ENCODE results near the gene RALGAPA2.

The RALGAPA2 gene

DNA sequence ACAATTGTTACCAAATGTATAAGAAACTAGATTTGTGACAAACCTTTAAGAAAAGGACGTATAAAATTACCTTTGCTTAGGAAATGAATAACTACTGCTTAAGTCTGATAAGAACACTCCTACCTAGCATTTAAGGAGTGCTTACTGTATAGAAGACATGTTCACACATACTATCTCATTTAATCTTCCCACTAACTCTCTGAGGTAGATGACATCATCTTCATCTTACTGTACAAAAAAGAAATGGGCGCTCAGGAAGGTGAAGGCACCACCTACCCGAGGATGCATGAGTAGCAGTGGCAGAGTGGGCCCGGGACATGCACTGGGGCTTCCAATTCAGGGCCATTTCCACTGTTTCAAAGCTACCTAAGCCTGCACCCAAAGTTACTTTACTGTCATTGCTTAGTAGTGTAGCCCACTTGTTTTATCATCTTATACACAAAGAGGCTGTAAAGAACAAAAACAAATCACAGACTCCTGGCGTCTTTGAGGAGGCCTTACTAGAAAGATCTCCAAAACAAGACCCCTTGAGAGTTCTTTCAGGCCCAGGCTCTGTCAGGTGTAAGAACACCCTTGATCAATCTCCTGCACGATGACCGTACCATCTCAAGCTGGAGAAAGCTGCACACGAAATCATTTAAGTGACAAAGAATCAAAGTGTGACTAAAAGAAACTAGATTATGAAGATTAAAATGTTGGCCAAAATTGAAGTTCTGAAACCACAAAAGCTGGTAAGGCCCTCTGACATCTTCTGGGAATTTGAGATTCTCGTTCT is 216.5 kb downstream of the RALGAPA2 start:
- no peaks in the 10 kb centered on the region for H3K9me3 ChIP-seq (ENCODE audit: low read length)

DNA sequence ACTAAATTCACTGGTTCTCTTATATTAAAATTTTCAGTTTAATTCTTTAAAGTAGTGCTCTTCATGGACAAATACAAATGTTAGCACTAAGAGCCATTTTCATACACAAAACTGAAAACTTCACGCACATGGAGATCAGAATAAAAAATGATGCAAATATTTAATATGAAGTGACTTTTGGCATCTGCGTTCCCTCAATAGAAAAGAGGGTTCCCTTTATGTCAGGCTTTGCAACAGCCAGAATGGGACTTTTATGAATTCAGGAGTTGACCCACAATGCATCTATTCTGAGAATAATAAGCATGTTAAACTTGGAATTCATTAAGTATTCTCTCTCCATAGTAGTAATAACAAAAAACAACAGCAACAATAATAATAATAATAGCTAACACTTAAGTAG is 218.7 kb downstream of the RALGAPA2 start:
- Histone ChIP-seq H3K79me2 (ENCODE audit: insufficient read depth, low read length) (no peaks in the 10 kb centered on the region), H4K20me1 (ENCODE audit: insufficient read depth, low read length) (no peaks in the 10 kb centered on the region), H3K27ac (ENCODE audit: low read depth, low read length, poor library complexity, severe bottlenecking) (no peak overlapping the region), H3K4me1 (ENCODE audit: insufficient read depth, low read length, severe bottlenecking) (peaks cover 29% of the 10 kb centered on the region), H3K36me3 (ENCODE audit: insufficient read depth, low read length) (no peaks in the 10 kb centered on the region), H3F3A (ENCODE audit: insufficient read depth, low read length) (no peaks in the 10 kb centered on the region), H3K4me2 (ENCODE audit: low read length) (no peak overlapping the region), H3K9me3 (ENCODE audit: low read length) (no peaks in the 10 kb centered on the region), H2AFZ (ENCODE audit: low read length) (no peak overlapping the region), H3K27me3 (ENCODE audit: insufficient read depth, low read length) (no peaks in the 10 kb centered on the region), H3K9me2 (ENCODE audit: low read depth, low read length) (no peaks in the 10 kb centered on the region), H3K9ac (ENCODE audit: low read length) (no peak overlapping the region), H3K4me3 (ENCODE audit: low read depth, low read length, poor library complexity, severe bottlenecking) (no peak overlapping the region)
- no peak for TF ChIP-seq EZH2 (IDR thresholded peaks at IDR 0.05; ENCODE audit: borderline replicate concordance, low read length)
- TF ChIP-seq, protein P1, sequence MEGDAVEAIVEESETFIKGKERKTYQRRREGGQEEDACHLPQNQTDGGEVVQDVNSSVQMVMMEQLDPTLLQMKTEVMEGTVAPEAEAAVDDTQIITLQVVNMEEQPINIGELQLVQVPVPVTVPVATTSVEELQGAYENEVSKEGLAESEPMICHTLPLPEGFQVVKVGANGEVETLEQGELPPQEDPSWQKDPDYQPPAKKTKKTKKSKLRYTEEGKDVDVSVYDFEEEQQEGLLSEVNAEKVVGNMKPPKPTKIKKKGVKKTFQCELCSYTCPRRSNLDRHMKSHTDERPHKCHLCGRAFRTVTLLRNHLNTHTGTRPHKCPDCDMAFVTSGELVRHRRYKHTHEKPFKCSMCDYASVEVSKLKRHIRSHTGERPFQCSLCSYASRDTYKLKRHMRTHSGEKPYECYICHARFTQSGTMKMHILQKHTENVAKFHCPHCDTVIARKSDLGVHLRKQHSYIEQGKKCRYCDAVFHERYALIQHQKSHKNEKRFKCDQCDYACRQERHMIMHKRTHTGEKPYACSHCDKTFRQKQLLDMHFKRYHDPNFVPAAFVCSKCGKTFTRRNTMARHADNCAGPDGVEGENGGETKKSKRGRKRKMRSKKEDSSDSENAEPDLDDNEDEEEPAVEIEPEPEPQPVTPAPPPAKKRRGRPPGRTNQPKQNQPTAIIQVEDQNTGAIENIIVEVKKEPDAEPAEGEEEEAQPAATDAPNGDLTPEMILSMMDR (IDR thresholded peaks at IDR 0.05; ENCODE audit: low read length) = no peak

More for the DNA sequence above, 216.5 kb downstream of the RALGAPA2 start:
- H3K9ac ChIP-seq (ENCODE audit: low read length) = no peak overlapping the region
- H3K27me3 ChIP-seq (ENCODE audit: insufficient read depth, low read length) = no peaks in the 10 kb centered on the region
- no peak overlapping the region for H3K27ac ChIP-seq (ENCODE audit: low read depth, low read length, poor library complexity, severe bottlenecking)
- no peak for TF ChIP-seq EZH2 (IDR thresholded peaks at IDR 0.05; ENCODE audit: borderline replicate concordance, low read length)
- TF ChIP-seq, protein P1 (IDR thresholded peaks at IDR 0.05; ENCODE audit: low read length) = no peak
- no peaks in the 10 kb centered on the region for H3K36me3 ChIP-seq (ENCODE audit: insufficient read depth, low read length)
- no peaks in the 10 kb centered on the region for H4K20me1 ChIP-seq (ENCODE audit: insufficient read depth, low read length)
- no peak overlapping the region for H3K4me3 ChIP-seq (ENCODE audit: low read depth, low read length, poor library complexity, severe bottlenecking)
- peaks cover 7% of the 10 kb centered on the region for H3K4me1 ChIP-seq (ENCODE audit: insufficient read depth, low read length, severe bottlenecking)
- no peaks in the 10 kb centered on the region for H3F3A ChIP-seq (ENCODE audit: insufficient read depth, low read length)
- H3K79me2 ChIP-seq (ENCODE audit: insufficient read depth, low read length) = no peaks in the 10 kb centered on the region
- no peaks in the 10 kb centered on the region for H3K9me2 ChIP-seq (ENCODE audit: low read depth, low read length)
- H3K4me2 ChIP-seq (ENCODE audit: low read length) = no peak overlapping the region
- H2AFZ ChIP-seq (ENCODE audit: low read length) = no peak overlapping the region

DNA sequence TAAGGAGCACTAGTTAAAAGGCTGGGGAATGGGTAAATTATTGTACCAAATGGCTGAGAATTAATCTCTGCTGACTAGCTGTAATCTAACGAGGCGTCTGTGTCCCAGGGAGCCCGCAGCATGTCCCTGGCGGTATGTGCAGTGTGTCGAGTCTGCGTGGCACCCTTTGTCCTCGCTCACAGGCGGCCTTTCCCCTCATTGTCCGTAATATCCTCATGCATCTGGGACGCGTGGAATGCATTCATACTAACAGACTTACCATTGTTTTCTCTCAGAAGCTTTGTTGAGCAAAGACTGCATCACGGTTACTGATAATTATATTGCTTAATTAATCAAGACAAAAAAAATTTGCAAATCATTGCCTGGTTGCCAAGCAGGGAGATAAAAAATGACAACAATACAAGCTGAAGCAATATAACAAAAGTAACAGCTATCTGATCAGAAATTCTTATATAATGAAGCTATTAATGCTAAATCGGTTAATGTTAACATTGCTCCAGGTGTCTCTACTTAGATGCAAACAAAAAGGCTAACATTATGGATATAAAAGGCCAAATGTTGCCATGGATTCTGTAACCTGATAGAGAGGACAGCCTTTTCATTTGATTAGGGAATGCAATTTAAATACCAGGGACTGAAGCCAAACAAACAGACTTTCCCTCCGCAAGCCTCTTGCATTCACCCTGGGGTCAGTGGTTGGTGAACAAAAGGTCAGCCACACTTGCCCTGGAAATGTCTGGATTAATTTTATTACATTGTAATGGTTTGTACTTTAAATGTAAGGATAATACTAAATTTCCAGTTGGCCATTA is 219.7 kb downstream of the RALGAPA2 start:
- H3F3A ChIP-seq (ENCODE audit: insufficient read depth, low read length) = no peaks in the 10 kb centered on the region
- H3K79me2 ChIP-seq (ENCODE audit: insufficient read depth, low read length) = no peaks in the 10 kb centered on the region
- no peak overlapping the region for H3K4me2 ChIP-seq (ENCODE audit: low read length)
- no peaks in the 10 kb centered on the region for H3K9me2 ChIP-seq (ENCODE audit: low read depth, low read length)
- no peak overlapping the region for H2AFZ ChIP-seq (ENCODE audit: low read length)
- TF ChIP-seq, protein P1 (IDR thresholded peaks at IDR 0.05; ENCODE audit: low read length) = no peak
- no peak for TF ChIP-seq EZH2 (IDR thresholded peaks at IDR 0.05; ENCODE audit: borderline replicate concordance, low read length)
- H3K9ac ChIP-seq (ENCODE audit: low read length) = no peak overlapping the region
- H4K20me1 ChIP-seq (ENCODE audit: insufficient read depth, low read length) = no peaks in the 10 kb centered on the region
- H3K36me3 ChIP-seq (ENCODE audit: insufficient read depth, low read length) = no peaks in the 10 kb centered on the region
- no peaks in the 10 kb centered on the region for H3K27me3 ChIP-seq (ENCODE audit: insufficient read depth, low read length)
- no peaks in the 10 kb centered on the region for H3K9me3 ChIP-seq (ENCODE audit: low read length)
- H3K4me1 ChIP-seq (ENCODE audit: insufficient read depth, low read length, severe bottlenecking) = peaks cover 29% of the 10 kb centered on the region
- no peak overlapping the region for H3K4me3 ChIP-seq (ENCODE audit: low read depth, low read length, poor library complexity, severe bottlenecking)
- no peak overlapping the region for H3K27ac ChIP-seq (ENCODE audit: low read depth, low read length, poor library complexity, severe bottlenecking)

Data from OCI-LY1 (cell line).